IMR-90 (cell line): ENCODE data around the gene PHF8. TPM values are rescaled to one million over a fixed set of nuclear protein-coding genes. Genes with fewer than 3 reads are reported as not detected.
A peak's percentile ranks its signal among the peaks of the same experiment; 100 is the strongest.

Experiments
- ATAC-seq: fragments of 200-7000 bp; cut with Tn5 transposase; 2 replicates; pipeline ENCODE4 v1.9.1; 2020; ENCODE audit warnings: low read depth, mild to moderate bottlenecking, moderate library complexity
- BruUV-seq: library from RNA; stranded (reverse); fragments of 400-500 nt; replicated peaks from 2 replicates; lab custom pipeline; 2021; lab: Mats Ljungman, UMichigan
- CTCF ChIA-PET: fragments of 300-600 bp; formaldehyde crosslinking; extraction: SDS; loops from one replicate; lab custom pipeline; 2021; ENCODE audit warnings: antibody characterized with exemption; lab: Yijun Ruan, JAX
- POLR2A ChIA-PET: fragments of 300-600 bp; sonication (Branson Sonifier 250); formaldehyde crosslinking; loops from one replicate; lab custom pipeline; 2022; ENCODE audit warnings: antibody characterized with exemption; ENCODE audit not compliant: unreplicated experiment; lab: Charles Lee
- DNase-seq: peaks from one replicate; pipeline ENCODE4 v3.0.0; 2013
- H2AFZ ChIP-seq: replicated peaks from 2 replicates; pipeline ENCODE3; 2013; ENCODE audit warnings: low read length, mild to moderate bottlenecking; ENCODE audit not compliant: poor library complexity
- H2AK5ac ChIP-seq: 2 replicates; pipeline ENCODE4 v1.6.1; 2013; ENCODE audit warnings: low read depth, low read length, inconsistent platforms
- H2AK9ac ChIP-seq: replicated peaks from 2 replicates; pipeline ENCODE3; 2013; ENCODE audit warnings: mild to moderate bottlenecking, low read depth, low read length, moderate library complexity; ENCODE audit not compliant: poor library complexity
- H2BK120ac ChIP-seq: 2 replicates; pipeline ENCODE4 v1.6.1; 2013; ENCODE audit warnings: low read depth, low read length, inconsistent platforms
- H2BK15ac ChIP-seq: 3 replicates; pipeline ENCODE4 v1.6.1; 2013; ENCODE audit warnings: low read depth, low read length, inconsistent platforms
- H2BK20ac ChIP-seq: 2 replicates; pipeline ENCODE4 v1.6.1; 2013; ENCODE audit warnings: low read depth, mild to moderate bottlenecking, inconsistent platforms, low read length, moderate library complexity
- H2BK5ac ChIP-seq: 2 replicates; pipeline ENCODE4 v1.6.1; 2013; ENCODE audit warnings: mild to moderate bottlenecking, low read depth, low read length, inconsistent platforms; ENCODE audit not compliant: poor library complexity, severe bottlenecking
- H3K14ac ChIP-seq: replicated peaks from 2 replicates; pipeline ENCODE4 v1.6.1; 2013; ENCODE audit warnings: low read depth, low read length, inconsistent platforms
- H3K18ac ChIP-seq: 2 replicates; pipeline ENCODE4 v1.6.1; 2013; ENCODE audit warnings: low read depth, low read length, control low read depth
- H3K23ac ChIP-seq: 2 replicates; pipeline ENCODE4 v1.6.1; 2013; ENCODE audit warnings: low read depth, low read length, inconsistent platforms
- H3K27ac ChIP-seq: 2 replicates; pipeline ENCODE4 v1.5.1; 2013; ENCODE audit warnings: mild to moderate bottlenecking, control low read depth, low read length; ENCODE audit not compliant: insufficient read depth
- H3K27me3 ChIP-seq: 2 replicates; pipeline ENCODE4 v1.6.1; 2013; ENCODE audit warnings: low read length; ENCODE audit not compliant: control insufficient read depth, insufficient read depth
- H3K36me3 ChIP-seq: 2 replicates; pipeline ENCODE4 v1.6.1; 2013; ENCODE audit warnings: low read length, mixed read lengths; ENCODE audit not compliant: control insufficient read depth, insufficient read depth
- H3K4ac ChIP-seq: 2 replicates; pipeline ENCODE4 v1.6.1; 2013; ENCODE audit warnings: low read depth, low read length, inconsistent platforms
- H3K4me1 ChIP-seq: 2 replicates; pipeline ENCODE4 v1.6.1; 2013; ENCODE audit warnings: low read length, mixed read lengths; ENCODE audit not compliant: control insufficient read depth, insufficient read depth
- H3K4me2 ChIP-seq: 2 replicates; pipeline ENCODE4 v1.6.1; 2013; ENCODE audit warnings: low read depth, mild to moderate bottlenecking, control low read depth, low read length, moderate library complexity
- H3K4me3 ChIP-seq: 2 replicates; pipeline ENCODE4 v1.5.1; 2013; ENCODE audit warnings: low read depth, mild to moderate bottlenecking, control low read depth, low read length, moderate library complexity; ENCODE audit not compliant: insufficient read depth
- H3K56ac ChIP-seq: 2 replicates; pipeline ENCODE4 v1.6.1; 2013; ENCODE audit warnings: low read length, inconsistent platforms; ENCODE audit not compliant: insufficient read depth; ENCODE audit errors: extremely low read depth
- H3K79me1 ChIP-seq, 2 experiments: 2 replicates each; pipeline ENCODE4 v1.6.1; 2013; ENCODE audit warnings: low read length in 2 of 2, inconsistent platforms in 1 of 2, low read depth in 1 of 2
- H3K9ac ChIP-seq: 2 replicates; pipeline ENCODE4 v1.6.1; 2013; ENCODE audit warnings: low read depth, low read length, control low read depth
- H3K9me1 ChIP-seq: 2 replicates; pipeline ENCODE4 v1.6.1; 2013; ENCODE audit warnings: low read length, inconsistent platforms; ENCODE audit not compliant: insufficient read depth
- H3K9me3 ChIP-seq: 2 replicates; pipeline ENCODE4 v1.6.1; 2013; ENCODE audit warnings: low read length; ENCODE audit not compliant: control insufficient read depth, insufficient read depth
- H4K20me1 ChIP-seq: 2 replicates; pipeline ENCODE4 v1.6.1; 2013; ENCODE audit warnings: low read length, inconsistent platforms; ENCODE audit not compliant: insufficient read depth
- H4K5ac ChIP-seq: 2 replicates; pipeline ENCODE4 v1.6.1; 2013; ENCODE audit warnings: mild to moderate bottlenecking, low read depth, low read length, control low read depth
- H4K8ac ChIP-seq, 2 experiments: 2 replicates each; pipeline ENCODE4 v1.6.1; 2013; ENCODE audit warnings: low read depth in 2 of 2, low read length in 2 of 2, control low read depth in 1 of 2, inconsistent platforms in 1 of 2
- H4K91ac ChIP-seq: 2 replicates; pipeline ENCODE4 v1.6.1; 2013; ENCODE audit warnings: low read depth, low read length, inconsistent platforms; ENCODE audit not compliant: insufficient read depth
- CEBPB ChIP-seq: IDR thresholded peaks from 2 replicates; pipeline ENCODE4 v1.6.1; 2012; ENCODE audit warnings: low read depth, low read length, improper control_type of control experiment
- POLR2A ChIP-seq: IDR thresholded peaks from 2 replicates; pipeline ENCODE4 v1.6.1; 2012; ENCODE audit warnings: mild to moderate bottlenecking, low read depth, low read length
- WGBS, 2 experiments: methylation state at CpG; one replicate each; pipeline versions ENCODE4 v1.1.5 to v1.1.7; 2013; ENCODE audit warnings: missing lambda C conversion rate in 2 of 2; ENCODE audit not compliant: insufficient read length in 1 of 2; ENCODE audit errors: extremely low coverage in 2 of 2; 5-methylcytosine and 5-hydroxymethylcytosine counted together
- dilution Hi-C: fragments of 300-500 bp; cut with HindIII; formaldehyde crosslinking; loops from one replicate; pipeline ENCODE4 v1.14.3; 2018; ENCODE audit warnings: low sequenced_read_pairs; ENCODE audit not compliant: unreplicated experiment
- in situ Hi-C: fragments of 300-500 bp; cut with MboI; formaldehyde crosslinking; loops from 3 replicates; pipeline ENCODE4 v1.14.3; 2019; ENCODE audit warnings: low sequenced_read_pairs, inconsistent platforms, mixed read lengths
- intact Hi-C: fragments of 100-400 bp; cut with micrococcal nuclease; formaldehyde crosslinking; loops from 2 replicates; pipeline ENCODE4 v1.10.0; 2022
- polyA plus RNA-seq, 3 experiments: library from polyadenylated mRNA; depleted of rRNA; stranded (reverse); fragments of >200 nt; gene quantifications; 2 replicates each; pipeline ENCODE4 v1.2.3, GENCODE V29; 2012; ENCODE audit warnings: low replicate concordance in 1 of 3
- total RNA-seq: library from RNA; depleted of rRNA; stranded (reverse); fragments of >200 nt; gene quantifications from 2 replicates; pipeline ENCODE4 v1.2.3, GENCODE V29; 2012

The PHF8 gene
- total and polyA plus RNA-seq, 2 of the 4 experiments (the other 2 are of a cell fraction) = 12.8 to 15.2 TPM

DNA sequence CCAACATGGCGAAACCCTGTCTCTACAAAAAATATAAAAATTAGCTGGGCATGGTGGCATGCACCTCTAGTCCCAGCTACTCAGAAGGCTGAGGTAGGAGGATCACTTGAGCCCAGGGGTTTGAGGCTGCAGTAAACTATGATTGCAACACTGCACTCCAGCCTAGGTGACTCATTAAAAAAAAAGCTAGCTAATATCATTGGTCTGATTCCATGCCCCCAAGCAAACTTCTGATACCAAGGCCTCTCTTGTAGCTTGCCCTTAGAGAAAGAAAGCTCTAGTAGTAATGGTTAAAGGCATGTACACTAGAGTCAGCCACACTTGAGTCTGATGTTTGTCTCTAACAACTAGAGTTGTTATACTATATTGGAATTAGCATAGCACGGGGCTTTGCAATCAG, 32.6 kb upstream of the PHF8 start:
- ATAC-seq = peak; percentile 70
- dilution Hi-C loops (no loop called here), intact Hi-C loops (no loop called here), in situ Hi-C loops (no loop called here)
- no peak overlapping the region for H3K4me3 ChIP-seq
- no peak overlapping the region for H3K14ac ChIP-seq
- H3K27ac ChIP-seq = no peak overlapping the region
- H2BK5ac ChIP-seq = no peak overlapping the region
- no peak overlapping the region for H2BK20ac ChIP-seq
- H3K9me1 ChIP-seq = no peaks in the 10 kb centered on the region
- H4K5ac ChIP-seq = no peak overlapping the region
- no peak overlapping the region for H2AFZ ChIP-seq
- no peak overlapping the region for H3K23ac ChIP-seq
- no peak overlapping the region for H3K4ac ChIP-seq
- DNase-seq = peak; percentile 60
- no peak overlapping the region for H3K4me2 ChIP-seq
- no peak overlapping the region for H3K18ac ChIP-seq
- CTCF ChIA-PET = interaction anchor here (0.5 kb wide), 1 partner anchor 1970 kb away, joined by 3 read pairs; no protein-coding TSS in a partner anchor
- H2AK9ac ChIP-seq = no peak overlapping the region
- H2AK5ac ChIP-seq = no peak overlapping the region
- H3K36me3 ChIP-seq = peaks cover 10% of the 10 kb centered on the region; the same call in 1 of the 2 replicates
- no peak overlapping the region for H2BK15ac ChIP-seq
- POLR2A ChIA-PET = interaction anchor here (0.5 to 0.6 kb wide), 2 partner anchors 28 to 272 kb away, joined by 3 read pairs; no protein-coding TSS in a partner anchor
- no peak overlapping the region for H4K8ac ChIP-seq
- no TSS peak for BruUV-seq
- TF ChIP-seq CEBPB (peak; percentile 71), POLR2A (no peak)
- H3K27me3 ChIP-seq = no peaks in the 10 kb centered on the region
- no peaks in the 10 kb centered on the region for H3K4me1 ChIP-seq
- H4K91ac ChIP-seq = no peak overlapping the region
- no peak overlapping the region for H3K9ac ChIP-seq
- no peaks in the 10 kb centered on the region for H3K9me3 ChIP-seq
- H4K20me1 ChIP-seq = no peaks in the 10 kb centered on the region
- H3K56ac ChIP-seq = no peak overlapping the region
- WGBS, 2 experiments = no CpG with 5 or more reads among the region's 2 CpGs
- no peak overlapping the region for H2BK120ac ChIP-seq
- no peaks in the 10 kb centered on the region for H3K79me1 ChIP-seq
